Adrenal gland (tissue), 12 donors: ENCODE measurements around the gene PTPRE. TPM values are rescaled to one million over a fixed set of nuclear protein-coding genes. Genes with fewer than 3 reads are reported as not detected.
A peak's percentile ranks its signal among the peaks of the same experiment; 100 is the strongest.

Experiments used
- DNase-seq, 7 donors: peaks; one replicate each; pipeline ENCODE4 v3.0.0-alpha.2; 2019 to 2020
- H3K27ac ChIP-seq, 5 donors: fragments of 200-600 bp; sonication (generic) in 4 of 5; 1 replicate in 3 of 5; 2 replicates in 2 of 5; pipeline versions ENCODE4 v1.5.1 to v1.8.0; 2016 to 2020; ENCODE audit warnings: mild to moderate bottlenecking in 1 of 5
- H3K27me3 ChIP-seq: fragments of 200-600 bp; 2 replicates; pipeline ENCODE4 v1.8.0; 2021
- H3K36me3 ChIP-seq, 2 donors: fragments of 200-600 bp; replicated peaks in 1 of 2; 1 replicate in 1 of 2; 2 replicates in 1 of 2; pipeline versions ENCODE4 v1.5.1 to v1.8.0; 2018 to 2022
- H3K4me1 ChIP-seq, 2 donors: fragments of 200-600 bp; replicated peaks in 1 of 2; 1 replicate in 1 of 2; 2 replicates in 1 of 2; pipeline versions ENCODE4 v1.5.1 to v1.8.0; 2018 to 2021
- H3K4me3 ChIP-seq, 4 donors: fragments of 200-600 bp; sonication (generic) in 3 of 4; one replicate each; pipeline ENCODE4 v1.5.1; 2016 to 2018
- H3K9me3 ChIP-seq, 3 donors: fragments of 200-600 bp; sonication (generic) in 1 of 3; replicated peaks in 1 of 3; 1 replicate in 2 of 3; 2 replicates in 1 of 3; pipeline versions ENCODE4 v1.5.1 to v1.8.0; 2016 to 2021
- CTCF ChIP-seq, 6 experiments: fragments of 450-650 bp in 4 of 6; fragments of 200-600 bp in 2 of 6; sonication (generic) in 1 of 6; IDR thresholded peaks; 1 replicate in 5 of 6; 2 replicates in 1 of 6; pipeline versions ENCODE4 v1.5.1 to v1.8.0; 2016 to 2021; ENCODE audit warnings: antibody characterized with exemption in 6 of 6, mild to moderate bottlenecking in 2 of 6, moderate library complexity in 1 of 6
- POLR2A ChIP-seq, 2 donors: fragments of 450-650 bp; IDR thresholded peaks; one replicate each; pipeline ENCODE4 v1.6.1; 2017; ENCODE audit warnings: antibody characterized with exemption in 2 of 2, mild to moderate bottlenecking in 2 of 2, moderate library complexity in 1 of 2
- WGBS, 4 donors: extraction: QIAGEN DNeasy Blood & Tissue Kit in 2 of 4; methylation state at CpG; one replicate each; pipeline versions ENCODE4 v1.1.5 to v1.1.7; 2013 to 2017; 5-methylcytosine and 5-hydroxymethylcytosine counted together
- intact Hi-C, 2 donors: fragments of 100-400 bp; cut with DNase I; formaldehyde crosslinking; loops; one replicate each; pipeline versions ENCODE4 v1.14.1 to v1.15.0; 2022 to 2023
- polyA plus RNA-seq, 3 donors: library from polyadenylated mRNA; stranded (reverse); fragments of 200-250 nt in 2 of 3; fragments of 350-450 nt in 1 of 3; fragmentation: Illumina TruSeq in 1 of 3; extraction: RNeasy Lipid Tissue Mini Kit (QIAGEN cat#74804) in 1 of 3; gene quantifications; one replicate each; pipeline ENCODE4 v1.2.3, GENCODE V29; 2013 to 2014
- total RNA-seq, 9 donors: library from RNA; depleted of rRNA in 4 of 9; stranded (reverse); fragments of >200 nt in 4 of 9; fragments of 120-200 nt in 1 of 9; fragmentation: NEBNext Ultra II Directional in 1 of 9; extraction: Animal tissue kit (Norgen Biotek cat#: 25700) in 1 of 9; gene quantifications; one replicate each; pipeline versions ENCODE4 v1.1.0 to v1.2.4, GENCODE V29; 2013 to 2023
- donor health status: healthy with polysubstance abuse.
- donor health status: Bipolar disorder and iron deficiency.
- donor health status: DM: yes; HTN: yes; CAD: no.
- donor health status: DM: no; HTN: no; CAD: no.
- donor health status: DM: no; HTN: no; CAD: no.
- donor health status: DM: yes; HTN: yes; CAD: no.

PTPRE gene
- total and polyA plus RNA-seq, 12 donors: 7.6 to 52.8 (median 41.0) TPM

- Histone ChIP-seq H3K27ac (peak overlapping the region in 2 of 5 donors; percentile 28 to 82), H3K4me3 (peak overlapping the region in 1 of 4 donors; percentile 11), H3K27me3 (no peaks in the 10 kb centered on the region), H3K9me3 (no peaks in the 10 kb centered on the region), H3K36me3 (no peaks in the 10 kb centered on the region), H3K4me1 (peaks cover 25 to 28% of the 10 kb centered on the region in 2 donors)
- intact Hi-C loops: loop anchor here (2.0 to 10.0 kb wide), 2 partner anchors 63 to 105 kb away; partner anchors contain the start of gene PTPRE (in 1 of the 2)
- peak; percentile 67 to 92 (median 85) for DNase-seq
- peak; percentile 96 to 99 (median 98) for TF ChIP-seq CTCF (IDR thresholded peaks at IDR 0.05)
- TF ChIP-seq POLR2A (IDR thresholded peaks at IDR 0.05): no peak
- 12 to 15% (median 13%) methylated on average over 19 to 27 of the region's 27 CpGs for WGBS, 4 donors
Observed at GRCh38 chr10:128011059-128011979, 104.4 kb downstream of the PTPRE start.

- Histone ChIP-seq H3K4me1 (peaks cover 25 to 27% of the 10 kb centered on the region in 2 donors), H3K36me3 (no peaks in the 10 kb centered on the region), H3K27me3 (no peaks in the 10 kb centered on the region), H3K27ac (no peak overlapping the region), H3K9me3 (no peaks in the 10 kb centered on the region), H3K4me3 (no peak overlapping the region)
- TF ChIP-seq POLR2A (IDR thresholded peaks at IDR 0.05) (no peak), CTCF (IDR thresholded peaks at IDR 0.05) (no peak)
- peak in 1 of 7 donors; percentile 5 for DNase-seq
- WGBS, 4 donors: 89 to 100% (median 96%) methylated on average over 4 of the region's 4 CpGs
- intact Hi-C loops: loop anchor here in 1 of 2 donors (2.0 to 10.0 kb wide), 2 partner anchors 61 to 107 kb away; partner anchors contain the start of gene PTPRE
Observed at GRCh38 chr10:128013626-128014025, 106.7 kb downstream of the PTPRE start.

GRCh38 chr10:128014236-128014635, 107.3 kb downstream of the PTPRE start:
- no peak for TF ChIP-seq CTCF (IDR thresholded peaks at IDR 0.05)
- TF ChIP-seq POLR2A (IDR thresholded peaks at IDR 0.05): no peak
- Histone ChIP-seq H3K9me3 (no peaks in the 10 kb centered on the region), H3K27ac (no peak overlapping the region), H3K27me3 (no peaks in the 10 kb centered on the region), H3K4me1 (peaks cover 19 to 21% of the 10 kb centered on the region in 2 donors), H3K36me3 (no peaks in the 10 kb centered on the region), H3K4me3 (no peak overlapping the region)
- WGBS, 4 donors: 85 to 93% (median 90%) methylated on average over 7 of the region's 7 CpGs
- intact Hi-C loops: loop anchor here in 1 of 2 donors (10.0 kb wide), 1 partner anchor 61 kb away; no protein-coding TSS in a partner anchor
- DNase-seq: peak in 1 of 7 donors; percentile 2

- no peaks in the 10 kb centered on the region for H3K9me3 ChIP-seq
- no peaks in the 10 kb centered on the region for H3K27me3 ChIP-seq
- H3K4me3 ChIP-seq: no peak overlapping the region
- TF ChIP-seq POLR2A (IDR thresholded peaks at IDR 0.05): no peak
- no peak for TF ChIP-seq CTCF (IDR thresholded peaks at IDR 0.05)
- peak in 1 of 7 donors; percentile 4 for DNase-seq
- no peak overlapping the region for H3K27ac ChIP-seq
- H3K36me3 ChIP-seq: no peaks in the 10 kb centered on the region
- no peaks in the 10 kb centered on the region for H3K4me1 ChIP-seq
- WGBS, 4 donors: 89 to 94% (median 91%) methylated on average over 9 to 12 of the region's 12 CpGs
- intact Hi-C loops: loop anchor here in 1 of 2 donors (10.0 kb wide), 1 partner anchor 58 kb away; no protein-coding TSS in a partner anchor
Observed at GRCh38 chr10:128016423-128017060, 109.6 kb downstream of the PTPRE start.
